Endothelial cell of umbilical vein (primary cell): ENCODE measurements around the gene TNFRSF8. TPM values are rescaled to one million over a fixed set of nuclear protein-coding genes. Genes with fewer than 3 reads are reported as not detected.

ENCODE experiments used
- BruUV-seq: library from RNA; stranded (reverse); fragments of 400-500 nt; replicated peaks from 2 replicates; lab custom pipeline; 2021; lab: Mats Ljungman, UMichigan
- CTCF ChIA-PET: fragments of 300-600, 350-600 bp; sonication (Branson Sonifier 250); formaldehyde crosslinking; loops from one replicate; lab custom pipeline; 2021; ENCODE audit warnings: antibody characterized with exemption, inconsistent platforms; lab: Charles Lee
- POLR2A ChIA-PET: fragments of 300-600, 350-600 bp; sonication (Branson Sonifier 250); formaldehyde crosslinking; loops from one replicate; lab custom pipeline; 2021; ENCODE audit warnings: antibody characterized with exemption, inconsistent platforms; lab: Charles Lee
- DNase-seq: peaks from one replicate; pipeline ENCODE4 v3.0.0-alpha.2; 2011; ENCODE audit warnings: low read depth, low spot score
- FAIRE-seq: peaks from 2 replicates; lab custom pipeline; 2011; peaks lifted over from hg19 to GRCh38; lab: Jason Lieb, UNC
- H2AFZ ChIP-seq: 2 replicates; pipeline ENCODE4 v1.6.0; 2012; ENCODE audit warnings: low read depth, low read length, control low read depth, inconsistent platforms
- H3K27ac ChIP-seq: 2 replicates; pipeline ENCODE4 v1.5.1; 2011; ENCODE audit warnings: low read depth, mild to moderate bottlenecking, control low read depth, low read length, moderate library complexity; ENCODE audit not compliant: insufficient read depth
- H3K27me3 ChIP-seq, 2 experiments: 2 replicates each; pipeline versions ENCODE4 v1.6.0 to v1.6.1; 2011; ENCODE audit warnings: low read length in 2 of 2, mixed read lengths in 1 of 2; ENCODE audit not compliant: control insufficient read depth in 2 of 2, insufficient read depth in 2 of 2
- H3K36me3 ChIP-seq, 2 experiments: 2 replicates in 1 of 2; 3 replicates in 1 of 2; pipeline ENCODE4 v1.5.1; 2011; ENCODE audit warnings: low read length in 2 of 2, mild to moderate bottlenecking in 1 of 2, moderate library complexity in 1 of 2; ENCODE audit not compliant: control insufficient read depth in 2 of 2, insufficient read depth in 2 of 2; ENCODE audit errors: extremely low read depth in 1 of 2
- H3K4me1 ChIP-seq: 3 replicates; pipeline ENCODE4 v1.5.1; 2011; ENCODE audit warnings: mild to moderate bottlenecking, low read length; ENCODE audit not compliant: control insufficient read depth, insufficient read depth; ENCODE audit errors: extremely low read depth
- H3K4me2 ChIP-seq: 2 replicates; pipeline ENCODE4 v1.6.1; 2011; ENCODE audit warnings: low read length, control low read depth, mixed read lengths; ENCODE audit not compliant: insufficient read depth
- H3K4me3 ChIP-seq, 3 experiments: fragments of 200-600 bp in 1 of 3; sonication (generic), shearing (Covaris generic) in 1 of 3; replicated peaks in 1 of 3; 2 replicates each; pipeline ENCODE4 v1.5.1; 2011 to 2016; ENCODE audit warnings: control low read depth in 3 of 3, low read length in 3 of 3, mild to moderate bottlenecking in 2 of 3, inconsistent platforms in 1 of 3, low read depth in 1 of 3, moderate library complexity in 1 of 3; ENCODE audit not compliant: insufficient read depth in 1 of 3
- H3K79me2 ChIP-seq: 2 replicates; pipeline ENCODE4 v1.6.0; 2012; ENCODE audit warnings: low read length, inconsistent platforms; ENCODE audit not compliant: control insufficient read depth, insufficient read depth
- H3K9ac ChIP-seq: replicated peaks from 2 replicates; pipeline ENCODE3; 2011; ENCODE audit warnings: low read length, control low read depth; ENCODE audit not compliant: insufficient read depth; ENCODE audit errors: extremely low read depth
- H3K9me1 ChIP-seq: replicated peaks from 3 replicates; pipeline ENCODE4 v1.6.0; 2011; ENCODE audit warnings: mild to moderate bottlenecking, low read length; ENCODE audit not compliant: control insufficient read depth, insufficient read depth; ENCODE audit errors: extremely low read depth
- H3K9me3 ChIP-seq: replicated peaks from 2 replicates; pipeline ENCODE4 v1.5.1; 2012; ENCODE audit warnings: low read length, inconsistent platforms; ENCODE audit not compliant: control insufficient read depth, insufficient read depth
- H4K20me1 ChIP-seq: replicated peaks from 2 replicates; pipeline ENCODE3; 2011; ENCODE audit warnings: mild to moderate bottlenecking, low read length; ENCODE audit not compliant: control insufficient read depth, insufficient read depth; ENCODE audit errors: extremely low read depth
- EZH2 ChIP-seq: IDR thresholded peaks from 2 replicates; pipeline ENCODE4 v1.6.1; 2012; ENCODE audit warnings: borderline replicate concordance, low read depth, mild to moderate bottlenecking, moderate library complexity, low read length, inconsistent platforms; ENCODE audit not compliant: severe bottlenecking
- FOS ChIP-seq: IDR thresholded peaks from 2 replicates; pipeline ENCODE4 v1.6.1; 2011; ENCODE audit warnings: mild to moderate bottlenecking, low read length, moderate library complexity, borderline replicate concordance; ENCODE audit not compliant: insufficient read depth
- GATA2 ChIP-seq: IDR thresholded peaks from 2 replicates; pipeline ENCODE4 v1.7.0; 2011; ENCODE audit warnings: low read depth, mild to moderate bottlenecking, moderate library complexity, mixed read lengths, low read length; ENCODE audit not compliant: insufficient read length, insufficient read depth
- JUN ChIP-seq: IDR thresholded peaks from 2 replicates; pipeline ENCODE4 v1.6.1; 2011; ENCODE audit warnings: borderline replicate concordance, low read depth; ENCODE audit not compliant: insufficient read length, insufficient read depth
- MYC ChIP-seq: IDR thresholded peaks from one replicate; pipeline ENCODE4 v1.6.1; 2011; ENCODE audit warnings: mild to moderate bottlenecking, low read depth, low read length
- POLR2A ChIP-seq: IDR thresholded peaks from 2 replicates; pipeline ENCODE4 v1.6.1; 2012; ENCODE audit warnings: low read depth, mild to moderate bottlenecking, control low read depth, low read length
- POLR2AphosphoS5 ChIP-seq: IDR thresholded peaks from 2 replicates; pipeline ENCODE4 v1.6.1; 2012; ENCODE audit warnings: low read depth, mild to moderate bottlenecking, control low read depth, low read length, moderate library complexity; ENCODE audit not compliant: insufficient read depth
- dilution Hi-C: fragments of 300-500 bp; cut with MboI; formaldehyde crosslinking; loops from one replicate; pipeline ENCODE4 v1.15.0; 2019; ENCODE audit warnings: low sequenced_read_pairs; ENCODE audit not compliant: extremely low pct_ligation_motif_present
- intact Hi-C: fragments of 100-400 bp; cut with micrococcal nuclease; formaldehyde crosslinking; loops from one replicate; pipeline ENCODE4 v1.10.0; 2022
- polyA plus RNA-seq, 4 experiments: library from polyadenylated mRNA; depleted of rRNA in 3 of 4; stranded (reverse) in 3 of 4; unstranded in 1 of 4; fragments of >200 nt; gene quantifications; 2 replicates each; pipeline versions ENCODE4 v1.2.1 to v1.2.3, GENCODE V29; 2011 to 2012; ENCODE audit warnings: missing spikeins in 1 of 4
- total RNA-seq: library from RNA; stranded (reverse); gene quantifications from 2 replicates; pipeline ENCODE4 v1.2.3, GENCODE V29; 2021
- TF ChIP-seq, protein P1 (sequence below): IDR thresholded peaks from 2 replicates; pipeline ENCODE4 v1.6.1; 2011; ENCODE audit not compliant: insufficient read depth, insufficient read length
- TF ChIP-seq, protein P2 (sequence below), 2 donors: IDR thresholded peaks; 1 replicate in 1 of 2; 2 replicates in 1 of 2; pipeline ENCODE4 v1.5.1; 2011; ENCODE audit warnings: low read length in 2 of 2, mild to moderate bottlenecking in 2 of 2, moderate library complexity in 2 of 2, control low read depth in 1 of 2, inconsistent platforms in 1 of 2, low read depth in 1 of 2; ENCODE audit not compliant: insufficient read depth in 1 of 2; ENCODE audit errors: extremely low read depth in 1 of 2

TNFRSF8 gene
- total and polyA plus RNA-seq, 2 donors (not counting 3 experiments of a cell fraction or from before 2014, with no cell fraction given), result 0.47 TPM; not detected in 1

- H3K9me3 ChIP-seq, result no peaks in the 10 kb centered on the region
- POLR2A ChIA-PET, result no interaction called here
- intact Hi-C loops (no loop called here), dilution Hi-C loops (no loop called here)
- H3K27ac ChIP-seq, result no peak overlapping the region
- H3K9ac ChIP-seq, result no peak overlapping the region
- H3K9me1 ChIP-seq, result no peaks in the 10 kb centered on the region
- FAIRE-seq (no peak), DNase-seq (no peak)
- peaks cover 8% of the 10 kb centered on the region for H3K79me2 ChIP-seq
- H3K36me3 ChIP-seq, result no peaks in the 10 kb centered on the region
- no peak overlapping the region for H3K4me2 ChIP-seq
- H3K4me1 ChIP-seq, result peaks cover 46% of the 10 kb centered on the region
- H4K20me1 ChIP-seq, result no peaks in the 10 kb centered on the region
- no TSS peak for BruUV-seq
- TF ChIP-seq, protein P1, sequence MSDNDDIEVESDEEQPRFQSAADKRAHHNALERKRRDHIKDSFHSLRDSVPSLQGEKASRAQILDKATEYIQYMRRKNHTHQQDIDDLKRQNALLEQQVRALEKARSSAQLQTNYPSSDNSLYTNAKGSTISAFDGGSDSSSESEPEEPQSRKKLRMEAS, result no peak
- TF ChIP-seq MYC, result no peak
- no peak for TF ChIP-seq POLR2AphosphoS5
- TF ChIP-seq GATA2, result no peak
- TF ChIP-seq FOS, result no peak
- TF ChIP-seq, protein P2, sequence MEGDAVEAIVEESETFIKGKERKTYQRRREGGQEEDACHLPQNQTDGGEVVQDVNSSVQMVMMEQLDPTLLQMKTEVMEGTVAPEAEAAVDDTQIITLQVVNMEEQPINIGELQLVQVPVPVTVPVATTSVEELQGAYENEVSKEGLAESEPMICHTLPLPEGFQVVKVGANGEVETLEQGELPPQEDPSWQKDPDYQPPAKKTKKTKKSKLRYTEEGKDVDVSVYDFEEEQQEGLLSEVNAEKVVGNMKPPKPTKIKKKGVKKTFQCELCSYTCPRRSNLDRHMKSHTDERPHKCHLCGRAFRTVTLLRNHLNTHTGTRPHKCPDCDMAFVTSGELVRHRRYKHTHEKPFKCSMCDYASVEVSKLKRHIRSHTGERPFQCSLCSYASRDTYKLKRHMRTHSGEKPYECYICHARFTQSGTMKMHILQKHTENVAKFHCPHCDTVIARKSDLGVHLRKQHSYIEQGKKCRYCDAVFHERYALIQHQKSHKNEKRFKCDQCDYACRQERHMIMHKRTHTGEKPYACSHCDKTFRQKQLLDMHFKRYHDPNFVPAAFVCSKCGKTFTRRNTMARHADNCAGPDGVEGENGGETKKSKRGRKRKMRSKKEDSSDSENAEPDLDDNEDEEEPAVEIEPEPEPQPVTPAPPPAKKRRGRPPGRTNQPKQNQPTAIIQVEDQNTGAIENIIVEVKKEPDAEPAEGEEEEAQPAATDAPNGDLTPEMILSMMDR (IDR thresholded peaks at IDR 0.05; ENCODE audit: extremely low read depth in 1 of 2, insufficient read depth in 1 of 2, low read depth in 1 of 2, low read length in 2 of 2), result no peak
- no peak for TF ChIP-seq POLR2A
- no peak for TF ChIP-seq JUN
- TF ChIP-seq EZH2, result no peak
- no peaks in the 10 kb centered on the region for H3K27me3 ChIP-seq
- CTCF ChIA-PET, result interaction anchor here (0.6 to 8.3 kb wide), 6 partner anchors 8 to 63 kb away, joined by 3 to 118 read pairs (median 4); no protein-coding TSS in a partner anchor
- H2AFZ ChIP-seq, result no peak overlapping the region
- no peak overlapping the region for H3K4me3 ChIP-seq
Observed at GRCh38 chr1:12182410-12182984, 119.4 kb downstream of the TNFRSF8 start.
